Choroid plexus epithelial cell (primary cell): ENCODE measurements around the gene NFAT5.

Experiments used
- DNase-seq: peaks from one replicate; pipeline ENCODE4 v3.0.0-alpha.2; 2010; ENCODE audit warnings: low read depth
- H3K4me3 ChIP-seq: 2 replicates; pipeline ENCODE4 v1.5.1; 2011; ENCODE audit warnings: low read depth, mild to moderate bottlenecking, control low read depth, low read length, moderate library complexity
- TF ChIP-seq, protein P1 (sequence below): conservative IDR thresholded peaks from 2 replicates; pipeline ENCODE4 v1.5.1; 2011; ENCODE audit warnings: low read depth, mild to moderate bottlenecking, control low read depth, inconsistent platforms, low read length, moderate library complexity

NFAT5 gene

GRCh38 chr16:69672315-69672997 is 106.7 kb downstream of the NFAT5 start:
- TF ChIP-seq, protein P1, sequence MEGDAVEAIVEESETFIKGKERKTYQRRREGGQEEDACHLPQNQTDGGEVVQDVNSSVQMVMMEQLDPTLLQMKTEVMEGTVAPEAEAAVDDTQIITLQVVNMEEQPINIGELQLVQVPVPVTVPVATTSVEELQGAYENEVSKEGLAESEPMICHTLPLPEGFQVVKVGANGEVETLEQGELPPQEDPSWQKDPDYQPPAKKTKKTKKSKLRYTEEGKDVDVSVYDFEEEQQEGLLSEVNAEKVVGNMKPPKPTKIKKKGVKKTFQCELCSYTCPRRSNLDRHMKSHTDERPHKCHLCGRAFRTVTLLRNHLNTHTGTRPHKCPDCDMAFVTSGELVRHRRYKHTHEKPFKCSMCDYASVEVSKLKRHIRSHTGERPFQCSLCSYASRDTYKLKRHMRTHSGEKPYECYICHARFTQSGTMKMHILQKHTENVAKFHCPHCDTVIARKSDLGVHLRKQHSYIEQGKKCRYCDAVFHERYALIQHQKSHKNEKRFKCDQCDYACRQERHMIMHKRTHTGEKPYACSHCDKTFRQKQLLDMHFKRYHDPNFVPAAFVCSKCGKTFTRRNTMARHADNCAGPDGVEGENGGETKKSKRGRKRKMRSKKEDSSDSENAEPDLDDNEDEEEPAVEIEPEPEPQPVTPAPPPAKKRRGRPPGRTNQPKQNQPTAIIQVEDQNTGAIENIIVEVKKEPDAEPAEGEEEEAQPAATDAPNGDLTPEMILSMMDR: no peak
- DNase-seq: no peak
- H3K4me3 ChIP-seq: no peak overlapping the region

DNA sequence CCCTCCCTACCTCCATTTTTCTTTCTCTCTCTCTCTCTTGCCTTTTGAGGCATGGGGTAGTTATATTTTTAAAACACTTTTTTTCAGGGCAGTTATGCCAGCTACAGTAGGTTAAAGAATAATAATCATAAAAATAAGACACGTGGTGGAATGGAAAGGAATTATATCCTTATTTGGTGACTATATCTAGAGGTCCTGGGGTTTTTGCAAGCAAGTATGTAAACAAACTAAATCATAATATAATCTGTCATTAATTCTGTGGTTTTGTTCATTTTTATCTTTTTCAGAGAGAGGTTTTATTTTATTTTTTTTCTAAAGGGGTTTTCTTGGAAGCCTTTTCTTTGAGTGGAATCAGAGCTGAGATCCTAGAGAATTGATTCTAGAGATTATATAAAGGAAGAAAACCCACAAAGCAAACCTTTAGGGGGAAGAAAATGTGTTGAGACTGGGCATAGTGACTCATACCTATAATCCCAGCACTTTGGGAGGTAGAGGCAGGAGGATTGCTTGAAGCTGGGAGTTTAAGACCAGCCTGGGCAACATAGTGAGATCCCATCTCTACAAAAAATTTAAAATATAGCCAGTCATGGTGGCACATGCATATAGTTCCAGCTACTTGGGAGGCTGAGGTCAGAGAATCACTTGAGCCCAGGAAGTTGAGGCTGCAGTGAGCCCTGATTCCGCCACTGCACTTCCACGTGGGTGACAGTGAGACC is 107.4 kb downstream of the NFAT5 start:
- TF ChIP-seq, protein P1: no peak
- peak; percentile 27 for DNase-seq
- H3K4me3 ChIP-seq: no peak overlapping the region

- TF ChIP-seq, protein P1: no peak
- no peak overlapping the region for H3K4me3 ChIP-seq
- no peak for DNase-seq
Observed at GRCh38 chr16:69680358-69680757, 114.6 kb downstream of the NFAT5 start.

DNA sequence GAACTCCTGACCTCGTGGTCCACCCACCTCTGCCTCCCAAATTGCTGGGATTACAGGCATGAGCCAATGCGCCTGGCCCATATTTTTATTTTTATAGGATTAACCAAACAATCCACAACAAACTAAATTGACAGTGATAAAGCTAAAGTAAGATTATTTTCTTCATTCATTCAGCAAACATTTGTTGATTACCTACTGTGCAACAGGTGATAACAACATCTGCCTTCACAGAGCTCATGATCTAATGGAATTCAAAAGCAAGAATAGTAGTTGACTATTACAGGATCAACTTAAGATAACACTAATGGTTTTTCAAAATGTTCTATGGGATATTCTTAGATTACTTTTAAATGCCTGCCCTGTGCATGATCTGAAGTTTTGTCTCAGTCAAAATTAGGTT is 122.8 kb downstream of the NFAT5 start:
- TF ChIP-seq, protein P1: no peak
- DNase-seq: no peak
- no peak overlapping the region for H3K4me3 ChIP-seq

GRCh38 chr16:69691980-69692911 is 126.5 kb downstream of the NFAT5 start:
- H3K4me3 ChIP-seq: no peak overlapping the region
- peak; percentile 69 for DNase-seq
- TF ChIP-seq, protein P1: no peak

DNA sequence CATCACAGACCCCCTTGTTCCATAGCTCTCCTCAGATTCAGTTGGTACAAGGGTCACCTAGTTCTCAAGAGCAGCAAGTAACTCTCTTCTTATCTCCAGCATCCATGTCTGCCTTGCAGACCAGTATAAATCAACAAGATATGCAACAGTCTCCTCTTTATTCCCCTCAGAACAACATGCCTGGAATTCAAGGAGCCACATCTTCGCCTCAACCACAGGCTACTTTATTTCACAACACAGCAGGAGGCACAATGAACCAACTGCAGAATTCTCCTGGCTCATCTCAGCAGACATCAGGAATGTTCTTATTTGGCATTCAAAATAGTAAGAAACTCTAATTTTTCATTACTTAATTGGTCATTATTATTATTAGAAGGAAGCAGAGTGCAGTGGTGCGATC is 128.2 kb downstream of the NFAT5 start:
- TF ChIP-seq, protein P1: no peak
- no peak overlapping the region for H3K4me3 ChIP-seq
- peak; percentile 71 for DNase-seq
